DMS153 (cell line): ENCODE results near the gene TSR1.

Source experiments
- DNase-seq: peaks from one replicate; lab custom pipeline; 2025; lab: John Stamatoyannopoulos, UW

Gene TSR1

DNA sequence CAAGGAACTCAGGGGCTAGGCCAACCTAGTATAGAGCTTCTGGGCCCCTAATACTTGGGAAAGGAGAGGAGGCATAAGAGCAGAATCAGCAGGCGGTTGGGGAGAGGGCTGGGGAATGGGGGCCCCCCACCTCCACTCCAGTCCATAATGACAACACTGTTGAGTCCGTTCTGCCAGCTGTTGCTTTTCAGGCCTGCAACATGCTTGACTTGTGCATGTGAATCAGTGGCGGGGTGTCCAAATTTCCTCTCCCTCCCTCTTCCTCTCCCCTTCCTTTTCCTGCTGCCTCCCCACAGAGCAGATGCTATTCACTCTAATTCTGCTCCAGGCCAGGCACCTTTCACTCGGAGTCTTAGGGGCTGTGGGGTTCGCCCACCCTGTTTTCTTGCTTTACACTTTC lies 32.8 kb upstream of the TSR1 start:
- DNase-seq = no peak

DNA sequence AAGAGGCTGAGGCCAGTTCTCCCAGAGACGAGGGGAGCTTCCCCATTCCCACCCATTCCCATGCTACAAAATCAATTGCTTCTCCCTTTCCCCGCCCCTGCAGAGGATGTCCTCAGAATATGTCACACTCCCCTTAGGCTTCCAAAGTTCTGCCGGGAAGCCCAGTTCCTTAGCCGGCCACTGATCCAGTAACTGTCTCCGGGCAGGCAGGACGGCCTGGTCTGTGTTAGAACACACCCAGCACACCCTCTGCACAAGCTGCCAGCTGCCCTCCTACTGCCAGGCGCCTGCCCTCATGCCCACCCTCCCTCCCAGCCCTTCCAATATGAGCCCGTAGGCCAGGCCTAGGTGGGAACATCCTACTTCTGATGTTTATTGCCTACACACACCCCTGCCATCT lies 32.1 kb upstream of the TSR1 start:
- DNase-seq = no peak

DNA sequence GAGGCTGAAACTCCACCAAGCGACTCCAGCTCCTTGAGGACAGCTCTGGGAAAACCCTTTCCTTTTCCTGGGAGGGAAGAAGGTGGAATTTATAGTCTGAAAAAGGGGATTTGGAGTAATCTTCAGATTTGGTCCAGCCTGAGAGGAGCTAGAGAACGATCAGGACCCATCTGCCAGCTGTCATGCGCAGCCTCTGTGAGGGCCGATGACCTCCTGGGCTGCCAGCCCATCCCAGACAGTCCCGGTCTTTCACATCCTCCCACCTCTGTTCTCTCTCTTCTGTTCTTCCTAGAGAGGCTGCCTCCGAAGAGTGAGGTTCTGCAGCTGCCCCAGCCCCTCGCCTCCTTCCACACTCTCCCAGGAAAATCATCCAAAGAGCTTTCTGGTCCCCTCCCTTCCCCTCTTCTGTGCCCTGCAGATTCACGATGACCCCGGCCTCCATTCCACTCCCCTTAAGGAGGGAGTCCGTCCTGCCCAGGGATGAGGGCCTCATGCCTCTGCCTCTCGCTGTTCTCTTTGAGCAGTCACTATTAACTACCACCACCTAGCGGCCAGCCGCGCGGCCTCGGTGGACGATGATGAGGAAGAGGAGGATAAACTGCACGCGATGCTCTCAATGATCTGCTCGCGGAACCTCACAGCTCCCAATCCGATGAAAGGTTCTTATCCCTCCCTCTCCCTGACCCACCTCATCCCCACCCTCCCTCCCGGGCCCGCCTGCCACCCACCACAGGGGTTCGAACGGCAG lies 30.7 kb upstream of the TSR1 start:
- no peak for DNase-seq

DNA sequence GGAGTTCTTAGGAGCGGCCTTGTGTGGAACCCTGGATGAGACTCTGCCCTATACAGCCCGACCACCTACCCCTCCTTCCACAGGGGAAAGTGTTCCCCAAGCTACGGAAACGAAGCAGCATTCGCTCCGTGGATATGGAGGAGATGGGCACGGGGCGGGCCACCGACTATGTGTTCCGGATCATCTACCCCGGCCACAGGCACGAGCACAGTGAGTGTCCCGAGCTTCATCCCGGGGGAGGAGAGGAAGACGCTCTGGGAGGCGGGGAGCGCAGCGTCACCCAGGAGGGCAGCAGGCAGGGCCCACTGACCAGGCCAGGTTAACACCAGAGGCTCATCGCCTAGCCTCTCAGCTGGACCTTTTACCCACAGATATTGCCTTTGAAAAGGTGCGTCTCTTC lies 28.9 kb upstream of the TSR1 start:
- DNase-seq = no peak

DNA sequence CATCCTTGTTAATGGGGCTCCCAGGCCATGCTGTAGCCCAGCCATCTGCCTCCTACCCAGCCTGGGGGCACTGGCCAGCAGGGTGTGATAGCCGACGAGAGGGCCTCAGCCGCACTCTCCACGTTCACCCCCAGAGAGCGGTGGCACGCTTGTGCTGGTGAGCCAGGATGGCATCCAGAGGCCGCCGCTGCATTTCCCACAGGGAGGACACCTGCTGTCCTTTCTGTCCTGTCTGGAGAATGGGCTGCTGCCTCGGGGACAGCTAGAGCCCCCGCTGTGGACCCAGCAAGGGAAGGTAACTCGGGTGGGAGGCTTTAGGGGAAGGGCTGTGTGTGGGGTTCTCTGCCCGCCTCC lies 28.5 kb upstream of the TSR1 start:
- DNase-seq = no peak

DNA sequence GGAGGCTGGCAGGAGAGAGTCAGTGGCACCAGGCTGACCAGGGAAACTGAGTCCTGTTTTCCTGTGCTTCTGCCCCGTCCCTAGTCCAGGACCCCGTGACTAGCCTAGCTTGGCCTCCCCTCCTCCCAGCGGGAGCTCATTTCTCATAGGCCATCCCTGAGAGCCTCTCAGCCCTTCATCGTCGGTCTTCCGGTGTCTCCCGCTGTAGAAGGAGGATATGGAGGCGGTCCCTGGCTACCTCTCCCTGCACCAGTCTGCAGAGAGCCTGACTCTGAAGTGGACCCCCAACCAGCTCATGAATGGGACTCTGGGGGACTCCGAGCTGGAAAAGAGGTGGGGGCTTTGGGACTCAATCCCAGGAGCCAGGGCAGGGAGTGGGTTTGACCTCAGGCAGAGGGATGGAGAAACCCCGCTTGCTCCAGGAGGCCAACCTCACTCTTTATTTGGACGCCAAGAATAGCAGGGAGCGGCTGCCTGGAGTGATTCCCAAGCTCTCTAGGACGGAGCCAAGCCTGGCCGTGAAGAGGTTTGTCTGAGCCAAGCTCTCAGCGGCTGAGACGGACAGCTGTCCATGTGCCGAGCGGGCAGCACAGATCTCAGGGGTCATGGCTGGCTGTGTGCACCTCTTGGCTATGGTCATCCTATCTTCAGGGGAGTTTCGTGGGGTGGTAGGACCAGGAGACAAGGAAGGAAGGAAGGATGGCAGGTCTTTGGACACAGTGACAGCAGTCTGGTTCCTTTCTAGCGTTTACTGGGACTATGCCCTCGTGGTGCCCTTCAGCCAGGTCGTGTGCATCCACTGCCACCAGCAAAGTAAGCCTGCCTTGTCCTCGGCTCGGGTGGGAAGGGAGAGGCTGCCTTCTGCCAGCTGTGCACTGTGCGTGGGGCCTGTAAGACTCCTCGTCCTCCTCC lies 27.9 kb upstream of the TSR1 start:
- no peak for DNase-seq

DNA sequence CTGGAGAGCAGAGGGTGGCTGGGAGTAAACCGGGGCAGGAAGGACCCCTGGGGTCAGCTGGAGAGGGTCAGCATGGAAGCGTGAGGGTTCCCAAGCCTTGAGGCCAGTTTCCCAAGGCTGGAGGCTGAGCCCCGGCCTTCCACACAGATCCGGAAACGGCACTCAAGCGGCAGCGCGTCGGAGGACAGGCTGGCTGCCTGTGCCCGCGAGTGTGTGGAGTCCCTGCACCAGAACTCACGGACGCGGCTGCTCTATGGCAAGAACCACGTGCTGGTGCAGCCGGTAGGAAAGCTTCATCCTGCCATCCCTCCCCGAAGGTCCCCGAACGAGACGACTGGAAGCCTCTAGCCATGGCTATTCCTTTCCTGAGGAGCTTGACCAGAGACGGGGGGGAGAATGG lies 27.1 kb upstream of the TSR1 start:
- DNase-seq = no peak

DNA sequence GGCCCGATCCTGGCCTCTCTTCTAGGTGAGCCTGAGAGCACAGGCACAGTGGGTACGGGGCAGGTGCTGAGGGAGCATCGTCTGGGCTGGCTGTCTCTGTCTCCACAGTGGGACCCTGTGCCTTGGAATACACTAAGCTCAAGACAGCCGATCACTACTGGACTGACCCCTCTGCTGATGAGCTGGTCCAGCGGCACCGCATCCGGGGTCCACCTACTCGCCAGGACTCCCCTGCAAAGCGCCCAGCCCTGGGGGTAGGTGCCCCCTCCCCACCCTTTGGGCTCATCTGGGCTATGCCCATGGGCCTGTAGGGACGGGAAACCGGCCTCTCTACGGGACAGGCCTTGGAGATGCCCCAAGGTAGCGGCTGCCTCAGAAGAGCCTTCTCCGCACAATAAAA lies 26.6 kb upstream of the TSR1 start:
- DNase-seq = no peak

DNA sequence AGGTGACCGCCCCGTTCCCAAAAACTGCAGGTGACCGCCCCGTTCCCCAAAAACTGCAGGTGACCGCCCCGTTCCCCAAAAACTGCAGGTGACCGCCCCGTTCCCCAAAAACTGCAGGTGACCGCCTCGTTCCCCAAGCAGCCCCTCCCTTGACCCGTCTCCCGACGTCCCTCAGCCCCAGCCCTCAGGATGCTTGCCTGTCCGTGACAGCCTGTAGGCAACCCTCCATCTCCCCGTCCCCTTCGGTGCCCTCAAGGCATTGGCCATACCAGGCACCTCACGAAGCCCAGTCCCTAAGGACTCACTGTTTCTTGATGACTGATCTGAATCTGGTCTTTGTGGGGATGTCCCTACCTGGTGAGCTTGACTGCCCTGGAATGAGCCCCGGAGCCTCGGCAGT lies 26.2 kb upstream of the TSR1 start:
- no peak for DNase-seq

DNA sequence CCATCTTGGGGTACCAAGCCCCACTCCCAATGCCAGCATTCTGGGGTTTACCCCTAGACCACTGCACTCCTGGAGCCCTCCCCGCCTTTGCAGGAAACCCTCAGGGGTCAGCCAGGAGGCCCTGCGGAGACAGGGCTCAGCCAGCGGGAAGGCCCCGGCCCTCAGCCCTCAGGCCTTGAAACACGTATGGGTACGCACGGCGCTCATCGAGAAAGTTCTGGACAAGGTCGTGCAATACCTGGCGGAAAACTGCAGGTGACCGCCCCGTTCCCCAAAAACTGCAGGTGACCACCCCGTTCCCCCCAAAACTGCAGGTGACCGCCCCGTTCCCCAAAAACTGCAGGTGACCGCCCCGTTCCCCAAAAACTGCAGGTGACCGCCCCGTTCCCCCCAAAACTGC lies 25.8 kb upstream of the TSR1 start:
- no peak for DNase-seq

DNA sequence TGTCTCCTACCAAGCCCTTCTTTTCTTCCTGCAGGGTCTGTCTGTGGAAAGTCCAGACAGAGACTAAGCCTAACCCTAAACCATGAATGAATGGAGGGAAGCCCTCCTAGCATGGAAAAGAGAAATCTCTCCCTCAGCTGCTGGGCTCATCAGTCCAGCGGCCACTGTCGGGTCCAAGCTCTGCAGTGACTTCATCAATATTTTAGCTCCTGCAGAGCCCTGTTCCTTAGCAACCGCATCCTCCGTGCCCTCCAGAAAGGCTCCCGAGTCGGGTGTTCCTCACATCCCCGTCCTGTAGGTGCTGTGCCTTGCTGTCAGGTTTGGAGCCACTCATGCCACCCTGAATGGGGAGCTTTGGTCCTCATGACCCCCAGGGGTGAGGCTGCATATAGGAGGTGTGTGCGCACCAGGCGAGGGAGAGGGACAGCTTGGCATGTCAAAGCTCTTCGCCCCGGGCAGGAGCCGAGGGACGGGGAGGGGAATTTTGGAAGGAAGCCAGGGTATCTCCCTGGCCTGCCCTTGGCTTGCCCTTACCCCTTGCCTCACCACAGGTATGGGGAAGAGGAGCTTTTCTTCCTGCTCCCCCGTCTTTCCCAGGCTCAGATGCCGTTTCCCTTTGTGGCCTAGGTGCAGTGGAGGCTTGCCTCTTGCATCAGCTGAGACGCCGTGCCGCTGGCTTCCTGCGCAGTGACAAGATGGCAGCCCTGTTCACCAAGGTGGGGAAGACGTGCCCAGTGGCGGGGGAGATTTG lies 24.9 kb upstream of the TSR1 start:
- no peak for DNase-seq

DNA sequence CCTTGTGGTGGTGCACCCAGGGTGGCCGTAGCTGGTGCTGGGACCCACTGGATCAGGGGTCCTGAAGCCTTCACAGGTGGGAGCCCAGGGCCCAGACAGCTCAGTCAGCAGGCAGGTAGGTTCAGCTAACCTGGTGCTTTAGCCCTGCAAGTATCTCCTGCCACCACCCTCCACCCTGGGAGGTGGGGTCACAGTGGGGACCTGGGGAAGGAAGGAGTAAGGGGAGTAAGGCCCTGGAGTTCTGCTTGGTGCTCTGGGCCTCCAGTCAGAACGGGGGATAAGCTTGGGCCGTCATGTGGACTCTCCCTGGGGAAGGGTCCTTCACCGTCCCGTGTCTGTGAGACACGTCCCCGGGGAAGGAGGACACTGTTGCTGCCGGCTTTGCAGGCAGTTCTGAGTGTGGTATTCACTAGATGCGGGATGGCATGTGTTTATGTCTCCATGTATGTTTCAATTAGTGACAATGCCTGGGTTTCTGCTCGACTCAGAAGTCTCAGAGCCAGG lies 21.7 kb upstream of the TSR1 start:
- DNase-seq = no peak

DNA sequence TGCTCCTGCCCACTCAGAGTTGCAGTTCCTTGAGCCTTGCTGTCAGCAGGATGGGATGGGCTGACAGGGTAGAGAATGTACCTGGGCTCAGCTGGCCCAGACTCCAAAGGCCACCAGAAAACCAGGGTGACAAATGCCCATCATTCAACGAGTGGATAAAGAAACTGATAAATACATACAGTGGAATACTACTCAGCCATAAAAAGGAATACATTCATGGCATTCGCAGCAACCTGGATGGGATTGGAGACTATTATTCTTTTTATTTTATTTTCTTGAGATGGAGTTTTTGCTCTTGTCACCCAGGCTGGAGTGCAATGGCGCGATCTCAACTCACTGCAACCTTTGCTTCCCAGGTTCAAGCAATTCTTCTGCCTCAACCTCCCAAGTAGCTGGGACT lies 21.0 kb upstream of the TSR1 start:
- DNase-seq = no peak

DNA sequence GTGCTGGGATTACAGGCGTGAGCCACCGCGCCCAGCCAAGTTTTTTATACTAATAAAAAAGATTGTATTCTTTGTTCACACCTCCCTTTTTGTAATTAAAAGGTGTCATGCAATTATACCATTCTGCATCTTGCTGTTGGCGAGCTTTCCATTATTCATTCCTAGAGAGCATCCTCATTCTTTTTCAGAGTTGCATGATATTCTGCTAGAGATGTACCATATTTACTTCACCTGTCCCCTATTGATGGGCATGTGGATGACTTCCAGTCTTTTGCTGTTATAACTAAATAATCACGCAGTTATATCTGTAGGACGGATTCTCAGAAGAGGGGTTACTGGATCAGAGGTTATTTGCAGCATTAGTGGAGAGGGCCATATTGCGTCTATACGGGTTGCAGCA lies 18.1 kb upstream of the TSR1 start:
- no peak for DNase-seq

DNA sequence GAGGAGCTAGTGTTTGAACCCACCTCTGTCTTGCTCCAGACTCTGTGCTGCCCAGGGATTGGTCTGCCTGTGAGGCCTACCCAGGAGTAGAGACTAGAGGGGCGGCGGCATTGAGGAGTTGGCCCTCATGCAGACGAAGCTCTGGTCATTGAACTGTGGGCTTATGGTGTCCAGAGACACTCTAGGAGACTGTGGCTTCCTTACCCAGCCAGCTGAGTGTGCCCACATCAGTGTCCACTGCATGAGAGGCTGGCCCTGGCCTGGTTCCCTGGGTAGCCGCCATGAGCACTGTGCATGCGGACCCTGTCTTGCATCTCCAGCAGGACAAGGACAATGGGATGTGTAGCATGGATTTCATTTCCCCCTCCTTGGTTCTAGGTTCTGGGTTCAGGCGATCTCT lies 15.0 kb upstream of the TSR1 start:
- no peak for DNase-seq

DNA sequence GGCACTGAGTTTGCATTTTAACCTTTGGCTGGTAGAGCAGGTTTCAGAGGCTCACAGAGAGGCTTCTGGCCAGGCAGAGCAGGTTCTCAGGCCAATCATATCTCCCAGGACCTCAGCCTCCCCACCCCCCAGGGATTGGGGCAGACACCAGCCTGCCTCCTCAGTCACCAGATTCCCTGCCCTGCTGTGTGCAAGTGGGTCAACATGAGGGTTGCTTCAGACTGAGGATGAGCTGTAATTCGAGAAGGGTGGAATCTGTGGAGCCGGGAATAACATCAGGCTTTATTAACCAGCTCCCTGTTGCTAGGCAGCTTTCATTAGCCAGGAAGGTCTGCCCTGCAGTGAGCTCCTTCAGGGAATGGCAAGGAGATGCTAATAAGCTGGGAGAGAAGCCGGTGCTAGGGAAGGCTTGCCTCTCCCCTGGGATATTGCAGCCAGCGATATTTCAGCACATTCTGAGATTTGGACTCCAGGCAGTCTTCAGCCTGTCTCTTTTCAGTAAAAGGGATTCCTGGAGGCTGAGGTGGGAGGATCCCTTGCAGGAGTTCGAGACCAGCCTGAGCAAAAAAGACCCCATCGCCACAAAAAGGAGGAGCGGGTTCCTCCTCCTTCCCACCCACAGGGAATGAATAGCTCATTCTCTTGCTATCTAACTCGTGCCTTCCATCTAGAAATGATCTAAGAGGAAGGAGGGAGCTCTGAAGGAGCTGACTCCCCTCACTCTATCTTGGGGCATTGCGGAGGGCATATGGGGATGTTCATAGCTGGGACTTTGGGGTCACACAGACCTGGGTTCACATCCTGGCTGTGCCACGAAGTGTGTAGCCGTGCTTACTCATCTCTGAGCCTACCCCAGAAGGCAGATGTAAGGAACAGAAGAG lies 11.8 kb upstream of the TSR1 start:
- peak; percentile 69 for DNase-seq

DNA sequence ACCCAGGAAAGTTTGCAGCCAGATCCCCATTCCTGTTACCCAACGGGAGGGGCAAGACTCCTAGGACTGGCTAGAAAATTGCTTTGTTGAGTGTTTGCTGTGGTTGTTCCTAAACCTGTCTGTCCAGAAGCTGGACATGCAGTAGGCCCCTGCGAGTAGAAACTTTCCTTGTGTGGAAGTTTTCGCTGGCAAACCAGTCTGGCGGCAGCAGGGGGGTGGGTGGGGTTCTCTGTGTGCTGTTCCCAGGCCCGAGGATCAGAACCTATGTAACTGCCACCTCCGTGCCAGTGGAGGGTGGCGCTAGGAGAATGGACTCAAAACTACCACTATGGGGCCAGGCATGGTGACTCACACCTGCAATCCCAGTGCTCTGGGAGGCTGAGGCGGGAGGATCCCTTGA lies 10.2 kb upstream of the TSR1 start:
- DNase-seq = no peak

DNA sequence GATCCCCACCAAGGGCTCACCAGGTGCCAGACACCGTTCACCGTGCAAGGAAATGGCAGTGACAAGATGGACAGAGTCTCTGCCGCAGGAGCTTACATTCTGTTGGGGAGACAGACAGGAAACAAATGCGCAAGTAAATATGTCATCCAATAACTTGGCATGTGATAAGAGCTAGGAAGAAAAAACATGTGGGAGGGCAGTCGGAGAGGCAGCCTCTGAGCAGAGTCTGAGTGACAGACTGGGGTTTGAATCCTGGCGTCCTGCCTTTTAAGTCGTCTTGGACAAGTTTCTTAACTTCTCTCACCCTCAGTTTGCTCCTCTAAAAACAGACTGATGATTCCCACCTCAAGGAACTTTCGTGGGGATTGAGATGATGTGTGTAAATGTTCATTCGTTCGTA lies 8.3 kb upstream of the TSR1 start:
- DNase-seq = no peak

DNA sequence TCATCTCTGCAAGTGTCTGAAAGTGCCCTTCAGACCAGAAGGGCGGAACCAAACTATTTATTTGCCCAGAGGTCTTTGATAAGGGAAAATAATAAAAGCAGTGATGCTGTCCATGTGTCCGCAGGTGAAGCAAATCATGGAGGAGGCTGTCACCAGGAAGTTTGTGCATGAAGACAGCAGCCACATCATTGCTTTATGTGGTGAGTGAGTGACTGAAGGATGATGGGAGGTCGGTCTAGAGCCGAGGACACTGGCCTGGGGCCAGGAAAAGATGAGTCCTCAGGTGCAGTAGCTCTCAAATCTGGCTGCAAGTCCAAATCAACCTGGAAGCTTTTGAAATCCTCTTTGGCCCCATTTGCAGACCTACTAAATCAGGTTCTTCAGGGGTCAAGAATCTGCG lies 7.2 kb upstream of the TSR1 start:
- no peak for DNase-seq

DNA sequence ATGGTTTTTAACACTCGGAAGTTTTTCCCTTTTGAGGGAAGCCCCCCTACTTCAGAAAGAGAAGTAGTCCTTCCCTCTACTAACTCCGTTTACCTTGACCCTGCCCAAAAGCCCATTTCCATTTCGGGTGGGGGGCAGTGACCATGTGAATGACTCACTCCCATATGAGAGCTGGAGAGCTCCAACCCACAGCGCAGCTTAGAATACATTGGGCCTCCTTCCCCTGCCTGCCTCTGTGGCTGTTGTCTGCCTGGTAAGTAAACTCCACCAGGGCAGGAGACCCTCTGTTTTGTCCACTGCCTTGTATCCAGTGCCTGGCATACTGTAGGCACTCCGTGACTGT lies 2.0 kb upstream of the TSR1 start:
- DNase-seq = no peak

DNA sequence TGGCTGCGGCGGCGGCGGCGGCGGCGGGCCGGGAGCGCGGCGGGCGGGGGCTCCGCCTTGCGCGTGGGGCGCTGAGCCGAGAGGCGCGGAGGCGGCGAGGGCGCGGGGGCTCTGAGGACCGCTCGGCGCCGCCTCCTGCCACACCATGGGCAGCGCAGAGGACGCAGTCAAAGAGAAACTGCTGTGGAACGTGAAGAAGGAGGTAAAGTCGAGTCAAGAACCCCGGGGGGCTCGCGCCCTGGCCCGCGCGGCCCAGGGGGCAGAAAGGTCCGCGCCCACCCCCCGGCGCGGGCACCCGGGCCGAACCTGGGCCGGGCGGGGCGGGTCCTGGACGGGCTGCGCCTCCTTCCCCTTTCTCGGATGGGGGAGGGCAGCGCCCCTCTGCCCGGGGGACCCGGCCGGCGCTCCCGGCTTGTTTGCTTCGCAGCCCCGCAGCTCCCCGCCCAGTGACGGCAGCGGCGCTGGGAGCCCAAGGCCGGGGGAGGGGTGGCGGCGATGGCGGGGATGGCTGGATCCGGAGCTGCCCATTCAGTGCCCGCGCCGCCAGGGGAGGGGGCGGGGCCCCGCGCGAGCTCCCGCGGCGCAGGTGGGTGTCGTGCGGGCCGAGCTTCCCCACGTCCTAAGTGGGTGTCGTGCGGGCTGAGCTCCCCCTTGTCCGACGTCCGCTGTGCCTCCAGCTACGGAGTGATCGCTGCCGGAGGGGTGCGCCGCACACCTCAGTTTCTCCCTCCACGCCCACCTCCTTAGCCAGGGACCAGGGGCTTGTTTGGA lies 1.5 kb upstream of the TSR1 start:
- no peak for DNase-seq
